Natural killer cell (primary cell): ENCODE data around the gene ANKRD28. TPM values are rescaled to one million over a fixed set of nuclear protein-coding genes. Genes with fewer than 3 reads are reported as not detected.
A peak's percentile ranks its signal among the peaks of the same experiment; 100 is the strongest.

ENCODE experiments used
- ATAC-seq, 3 donors: fragments of 150-1000 bp in 2 of 3; fragments of 200-7000 bp in 1 of 3; cut with Tn5 transposase; 1 replicate in 1 of 3; 2 replicates in 2 of 3; pipeline ENCODE4 v1.10.0; 2021; ENCODE audit warnings: mild to moderate bottlenecking in 2 of 3, moderate library complexity in 2 of 3
- DNase-seq, 2 donors: peaks; one replicate each; pipeline versions ENCODE4 v3.0.0 to v3.0.0-alpha.2; 2013 to 2021; ENCODE audit warnings: mixed read lengths in 1 of 2
- H3K27ac ChIP-seq: one replicate; pipeline ENCODE4 v1.5.1; 2013; ENCODE audit warnings: mild to moderate bottlenecking, low read length
- H3K27me3 ChIP-seq: one replicate; pipeline ENCODE4 v1.6.1; 2013; ENCODE audit warnings: low read length; ENCODE audit not compliant: control insufficient read depth, insufficient read depth
- H3K36me3 ChIP-seq: one replicate; pipeline ENCODE4 v1.6.1; 2013; ENCODE audit warnings: low read length; ENCODE audit not compliant: control insufficient read depth, insufficient read depth
- H3K4me1 ChIP-seq: one replicate; pipeline ENCODE4 v1.6.1; 2013; ENCODE audit warnings: low read length; ENCODE audit not compliant: control insufficient read depth, insufficient read depth
- H3K4me3 ChIP-seq: one replicate; pipeline ENCODE4 v1.5.1; 2013; ENCODE audit warnings: low read length
- H3K9me3 ChIP-seq: one replicate; pipeline ENCODE4 v1.6.1; 2013; ENCODE audit warnings: low read length; ENCODE audit not compliant: control insufficient read depth, insufficient read depth
- H3K27ac Mint-ChIP-seq, 2 donors: one replicate each; pipeline ENCODE4 v1.8.0; 2022; ENCODE audit warnings: mild to moderate bottlenecking in 2 of 2, mixed read lengths in 2 of 2, moderate library complexity in 1 of 2
- H3K27me3 Mint-ChIP-seq, 2 donors: one replicate each; pipeline ENCODE4 v1.8.0; 2022; ENCODE audit warnings: low read depth in 2 of 2, mixed read lengths in 2 of 2
- H3K36me3 Mint-ChIP-seq: one replicate; pipeline ENCODE4 v1.8.0; 2022; ENCODE audit warnings: mixed read lengths
- H3K4me1 Mint-ChIP-seq, 2 donors: one replicate each; pipeline ENCODE4 v1.8.0; 2022; ENCODE audit warnings: mixed read lengths in 2 of 2
- H3K4me3 Mint-ChIP-seq: one replicate; pipeline ENCODE4 v1.8.0; 2022; ENCODE audit warnings: mild to moderate bottlenecking, moderate library complexity, mixed read lengths
- H3K9me3 Mint-ChIP-seq, 2 donors: one replicate each; pipeline ENCODE4 v1.8.0; 2022; ENCODE audit warnings: mixed read lengths in 2 of 2
- CTCF ChIP-seq: fragments of 200-600 bp; IDR thresholded peaks from one replicate; pipeline ENCODE4 v1.8.0; 2022; ENCODE audit warnings: antibody characterized with exemption
- WGBS: methylation state at CpG from one replicate; pipeline ENCODE4 v1.1.7; 2013; ENCODE audit warnings: missing lambda C conversion rate; ENCODE audit not compliant: insufficient coverage; 5-methylcytosine and 5-hydroxymethylcytosine counted together
- intact Hi-C: fragments of 100-400 bp; cut with micrococcal nuclease; formaldehyde crosslinking; loops from one replicate; pipeline ENCODE4 v1.14.2; 2022
- total RNA-seq, 4 donors: library from RNA; stranded (reverse); fragments of 120-200 nt in 1 of 4; gene quantifications; one replicate each; pipeline versions ENCODE4 v1.2.3 to v1.2.4, GENCODE V29; 2013 to 2022

The ANKRD28 gene
- total RNA-seq, 3 donors from 2014 or later (not counting 1 experiment from before 2014, with no cell fraction given), result 58.0 to 99.7 (median 91.7) TPM

GRCh38 chr3:15638891-15639262, 158.9 kb downstream of the ANKRD28 start:
- Mint-ChIP-seq H3K27me3 (no peaks in the 10 kb centered on the region), H3K4me3 (no peak overlapping the region), H3K4me1 (peaks cover 31 to 38% of the 10 kb centered on the region in 2 donors), H3K27ac (no peak overlapping the region), H3K9me3 (no peaks in the 10 kb centered on the region), H3K36me3 (no peaks in the 10 kb centered on the region)
- WGBS, result 100% methylated on average over 1 of the region's 1 CpG
- Histone ChIP-seq H3K4me1 (peaks cover 27% of the 10 kb centered on the region), H3K36me3 (no peaks in the 10 kb centered on the region), H3K4me3 (no peak overlapping the region), H3K9me3 (no peaks in the 10 kb centered on the region), H3K27me3 (no peaks in the 10 kb centered on the region), H3K27ac (no peak overlapping the region)
- intact Hi-C loops, result no loop called here
- DNase-seq (no peak), ATAC-seq (no peak)
- TF ChIP-seq CTCF, result no peak

DNA sequence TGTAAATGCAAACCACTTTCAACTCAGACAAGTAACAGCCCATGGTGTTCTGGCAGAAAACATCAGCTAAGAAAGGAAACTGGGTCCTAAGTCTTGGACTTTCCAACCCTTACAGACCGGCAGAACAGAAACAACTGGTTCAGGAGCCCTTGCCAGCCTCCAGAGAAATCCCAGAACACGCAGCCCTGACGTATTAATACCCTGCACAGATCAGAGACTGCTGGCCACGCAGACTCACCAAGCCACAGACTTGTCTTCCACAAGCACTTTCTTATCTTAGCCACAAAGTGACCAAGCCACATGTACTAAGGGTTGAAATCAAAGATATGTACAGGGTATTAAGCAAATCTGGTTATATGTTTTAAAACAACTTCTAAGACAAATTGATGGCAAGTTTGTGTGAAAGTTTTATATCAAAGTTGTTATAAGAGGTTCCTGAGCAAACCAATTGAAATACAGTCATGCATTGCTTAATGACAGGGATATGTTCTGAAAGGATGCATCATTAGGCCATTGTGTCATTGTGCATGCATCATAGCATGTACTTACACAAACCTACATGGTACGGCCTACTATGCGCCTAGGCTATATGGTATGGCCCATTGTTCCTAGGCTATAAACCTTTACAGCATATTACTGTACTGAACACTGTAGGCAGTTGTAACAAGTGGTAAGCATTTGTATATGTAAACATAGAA, 159.4 kb downstream of the ANKRD28 start:
- H3K4me1 Mint-ChIP-seq, result peaks cover 31 to 38% of the 10 kb centered on the region in 2 donors
- peak overlapping the region; percentile 37 for H3K4me3 Mint-ChIP-seq
- 67% methylated on average over 6 of the region's 6 CpGs for WGBS
- no peaks in the 10 kb centered on the region for H3K9me3 ChIP-seq
- no peaks in the 10 kb centered on the region for H3K27me3 ChIP-seq
- H3K36me3 Mint-ChIP-seq, result no peaks in the 10 kb centered on the region
- H3K27ac Mint-ChIP-seq, result peak overlapping the region; percentile 29 to 66
- peaks cover 27% of the 10 kb centered on the region for H3K4me1 ChIP-seq
- intact Hi-C loops, result no loop called here
- H3K27me3 Mint-ChIP-seq, result no peaks in the 10 kb centered on the region
- no peak overlapping the region for H3K27ac ChIP-seq
- no peak for ATAC-seq
- H3K4me3 ChIP-seq, result no peak overlapping the region
- no peaks in the 10 kb centered on the region for H3K36me3 ChIP-seq
- no peak for TF ChIP-seq CTCF
- no peak for DNase-seq
- H3K9me3 Mint-ChIP-seq, result no peaks in the 10 kb centered on the region

DNA sequence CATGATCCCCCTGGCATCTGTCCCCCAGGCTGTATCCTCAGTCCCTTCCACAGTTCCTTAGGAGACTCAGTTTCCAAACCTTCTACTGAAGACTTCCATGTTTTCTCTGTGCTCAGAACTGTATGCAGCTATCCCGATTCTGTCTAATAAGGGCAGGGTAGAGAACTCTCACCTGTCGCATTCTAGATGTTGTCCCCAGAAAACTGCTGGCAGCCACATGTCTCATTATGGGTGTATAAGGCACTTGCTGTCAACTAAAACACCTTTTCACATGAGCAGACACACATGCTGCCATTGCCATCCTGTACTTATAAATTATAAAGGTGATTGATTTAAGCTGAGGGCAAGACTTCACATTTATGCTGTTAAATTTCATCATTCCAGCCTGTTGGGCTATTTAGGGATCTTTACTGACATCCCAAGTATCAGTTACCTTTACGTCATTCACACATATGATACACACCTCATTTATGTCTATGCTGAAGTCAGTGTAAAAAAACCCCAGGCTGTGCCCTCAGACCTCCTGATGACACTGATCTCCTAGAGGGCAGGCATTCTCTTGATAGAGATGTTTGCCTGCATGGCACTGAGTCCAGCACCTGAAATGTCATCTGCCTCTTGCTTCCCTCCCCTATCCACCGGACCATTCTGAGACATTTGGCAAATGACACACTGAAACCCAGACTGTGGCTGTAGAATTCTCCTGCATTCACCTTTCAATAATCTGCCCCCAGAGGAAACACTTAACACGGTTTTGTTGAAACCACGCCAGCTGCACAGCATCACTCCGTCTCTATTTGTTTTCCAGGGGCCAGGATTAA, 160.4 kb downstream of the ANKRD28 start:
- Mint-ChIP-seq H3K27me3 (no peaks in the 10 kb centered on the region), H3K27ac (peak overlapping the region; percentile 29 to 66), H3K4me3 (peak overlapping the region; percentile 41), H3K9me3 (no peaks in the 10 kb centered on the region), H3K36me3 (no peaks in the 10 kb centered on the region), H3K4me1 (peaks cover 34 to 38% of the 10 kb centered on the region in 2 donors)
- DNase-seq (peak in 1 of 2 donors; percentile 20), ATAC-seq (peak in 2 of 3 donors; percentile 30 to 47)
- WGBS, result 58% methylated on average over 6 of the region's 7 CpGs
- Histone ChIP-seq H3K9me3 (no peaks in the 10 kb centered on the region), H3K27me3 (no peaks in the 10 kb centered on the region), H3K4me3 (no peak overlapping the region), H3K4me1 (peaks cover 27% of the 10 kb centered on the region), H3K36me3 (no peaks in the 10 kb centered on the region), H3K27ac (no peak overlapping the region)
- TF ChIP-seq CTCF, result no peak
- intact Hi-C loops, result no loop called here
